OCI-LY1 (cell line): ENCODE results near the gene RASGRF1.

Experiments used
- CTCF ChIP-seq: fragments of 200-600 bp; sonication (generic), shearing (Covaris generic); IDR thresholded peaks from 2 replicates; pipeline ENCODE4 v1.5.1; 2017; ENCODE audit warnings: mild to moderate bottlenecking, antibody characterized with exemption, low read length, moderate library complexity, mixed read lengths
- EZH2 ChIP-seq: fragments of 200-600 bp; sonication (generic), shearing (Covaris generic); IDR thresholded peaks from 2 replicates; pipeline ENCODE4 v1.8.0; 2017; ENCODE audit warnings: borderline replicate concordance, mixed run types, mild to moderate bottlenecking, antibody characterized with exemption, low read length, moderate library complexity, mixed read lengths

GRCh38 chr15:79067072-79067833 lies 23.3 kb downstream of the RASGRF1 start:
- TF ChIP-seq EZH2 (no peak), CTCF (no peak)
